GM06990 (cell line): ENCODE results near the gene SORCS1.

Experiments used
- DNase-seq: peaks from one replicate; pipeline ENCODE4 v3.0.0-alpha.2; 2011; ENCODE audit not compliant: insufficient read length; ENCODE audit errors: extremely low read depth
- H3K27me3 ChIP-seq: replicated peaks from 2 replicates; pipeline ENCODE4 v1.6.0; 2011; ENCODE audit warnings: low read length; ENCODE audit not compliant: control insufficient read depth, insufficient read depth
- H3K36me3 ChIP-seq: 2 replicates; pipeline ENCODE4 v1.5.1; 2011; ENCODE audit warnings: low read length; ENCODE audit not compliant: control insufficient read depth, insufficient read depth
- H3K4me3 ChIP-seq: replicated peaks from 2 replicates; pipeline ENCODE4 v1.5.1; 2011; ENCODE audit warnings: low read depth, mild to moderate bottlenecking, control low read depth, low read length
- TF ChIP-seq, protein P1 (sequence below): IDR thresholded peaks from 2 replicates; pipeline ENCODE4 v1.5.1; 2011; ENCODE audit warnings: low read length, control low read depth, mild to moderate bottlenecking, inconsistent platforms; ENCODE audit not compliant: insufficient read depth, poor library complexity, severe bottlenecking

The SORCS1 gene

GRCh38 chr10:107037192-107038122, 127.0 kb downstream of the SORCS1 start:
- Histone ChIP-seq H3K4me3 (no peak overlapping the region), H3K27me3 (no peaks in the 10 kb centered on the region), H3K36me3 (no peaks in the 10 kb centered on the region)
- TF ChIP-seq, protein P1, sequence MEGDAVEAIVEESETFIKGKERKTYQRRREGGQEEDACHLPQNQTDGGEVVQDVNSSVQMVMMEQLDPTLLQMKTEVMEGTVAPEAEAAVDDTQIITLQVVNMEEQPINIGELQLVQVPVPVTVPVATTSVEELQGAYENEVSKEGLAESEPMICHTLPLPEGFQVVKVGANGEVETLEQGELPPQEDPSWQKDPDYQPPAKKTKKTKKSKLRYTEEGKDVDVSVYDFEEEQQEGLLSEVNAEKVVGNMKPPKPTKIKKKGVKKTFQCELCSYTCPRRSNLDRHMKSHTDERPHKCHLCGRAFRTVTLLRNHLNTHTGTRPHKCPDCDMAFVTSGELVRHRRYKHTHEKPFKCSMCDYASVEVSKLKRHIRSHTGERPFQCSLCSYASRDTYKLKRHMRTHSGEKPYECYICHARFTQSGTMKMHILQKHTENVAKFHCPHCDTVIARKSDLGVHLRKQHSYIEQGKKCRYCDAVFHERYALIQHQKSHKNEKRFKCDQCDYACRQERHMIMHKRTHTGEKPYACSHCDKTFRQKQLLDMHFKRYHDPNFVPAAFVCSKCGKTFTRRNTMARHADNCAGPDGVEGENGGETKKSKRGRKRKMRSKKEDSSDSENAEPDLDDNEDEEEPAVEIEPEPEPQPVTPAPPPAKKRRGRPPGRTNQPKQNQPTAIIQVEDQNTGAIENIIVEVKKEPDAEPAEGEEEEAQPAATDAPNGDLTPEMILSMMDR = no peak
- DNase-seq = no peak

DNA sequence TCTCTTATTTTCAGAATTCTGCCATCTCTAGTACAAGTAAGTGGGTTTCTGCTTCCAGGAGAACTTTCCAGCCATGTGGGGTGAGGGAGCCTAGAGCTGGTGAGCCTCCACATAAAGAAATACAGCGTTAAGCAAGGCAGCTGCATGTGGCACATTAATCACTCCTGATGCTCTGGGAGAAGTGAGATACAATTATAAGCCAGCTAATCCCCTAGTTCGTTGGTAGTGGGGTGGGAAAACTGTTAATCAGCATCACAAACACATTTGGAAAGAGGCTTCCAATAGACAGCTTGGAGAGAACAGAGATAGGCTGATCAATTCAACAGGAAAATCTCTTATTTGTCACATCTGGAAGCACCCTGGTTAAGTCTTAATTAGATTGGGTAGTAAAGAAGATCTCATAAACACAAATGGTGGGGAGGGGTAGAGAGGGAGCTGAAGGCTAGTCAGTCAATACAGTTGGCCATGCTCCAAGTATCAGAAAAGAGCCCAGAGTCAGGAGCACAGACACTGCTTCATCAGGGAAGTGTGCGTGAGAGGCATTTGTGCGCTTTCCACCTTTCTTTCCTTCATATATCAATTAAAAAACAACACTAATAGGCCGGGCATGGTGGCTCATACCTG, 130.6 kb downstream of the SORCS1 start:
- H3K4me3 ChIP-seq = no peak overlapping the region
- H3K27me3 ChIP-seq = no peaks in the 10 kb centered on the region; the same call in 1 of the 2 replicates
- TF ChIP-seq, protein P1 = no peak
- DNase-seq = no peak
- no peaks in the 10 kb centered on the region for H3K36me3 ChIP-seq

DNA sequence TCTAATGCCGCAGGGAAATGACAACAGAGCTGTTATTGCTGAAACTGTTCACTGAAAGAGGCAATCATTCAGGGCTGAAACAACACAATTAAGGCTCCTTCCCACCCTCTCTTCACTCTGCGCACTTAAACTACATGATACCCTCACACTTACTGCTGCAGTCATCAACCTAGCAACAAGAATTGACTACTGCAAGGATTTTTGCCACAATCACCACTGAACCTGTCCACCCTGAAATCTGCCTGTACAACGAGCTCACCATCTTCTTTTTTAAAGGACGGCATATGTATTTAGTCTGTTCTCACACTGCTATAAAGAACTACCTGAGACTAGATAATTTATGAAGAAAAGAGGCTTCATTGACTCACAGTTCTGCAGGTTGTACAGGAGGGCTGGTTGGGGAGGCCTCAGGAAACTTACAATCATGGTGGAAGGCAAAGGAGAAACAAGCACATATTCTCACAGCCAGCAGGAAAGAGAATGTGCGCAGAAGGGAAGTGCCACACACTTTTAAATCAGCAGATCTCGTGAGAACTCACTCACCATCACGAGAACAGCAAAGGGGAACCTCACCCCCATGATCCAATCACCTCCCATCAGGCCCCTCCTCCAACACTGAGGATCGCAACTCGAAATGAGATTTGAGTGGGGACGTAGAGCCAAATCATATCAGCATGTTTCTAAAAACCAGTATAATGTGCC, 131.7 kb downstream of the SORCS1 start:
- H3K27me3 ChIP-seq = no peaks in the 10 kb centered on the region; the same call in 1 of the 2 replicates
- no peak overlapping the region for H3K4me3 ChIP-seq
- DNase-seq = no peak
- H3K36me3 ChIP-seq = no peaks in the 10 kb centered on the region
- TF ChIP-seq, protein P1 = no peak

GRCh38 chr10:107031931-107032699, 132.4 kb downstream of the SORCS1 start:
- no peak overlapping the region for H3K4me3 ChIP-seq
- DNase-seq = no peak
- H3K27me3 ChIP-seq = no peaks in the 10 kb centered on the region; the same call in 1 of the 2 replicates
- TF ChIP-seq, protein P1 = no peak
- H3K36me3 ChIP-seq = no peaks in the 10 kb centered on the region

- DNase-seq = no peak
- Histone ChIP-seq H3K36me3 (no peaks in the 10 kb centered on the region), H3K4me3 (no peak overlapping the region), H3K27me3 (no peaks in the 10 kb centered on the region; the same call in 1 of the 2 replicates)
- TF ChIP-seq, protein P1 = no peak
Observed at GRCh38 chr10:107028236-107028635, 136.3 kb downstream of the SORCS1 start.
